H1 (cell line): ENCODE measurements around the gene PXK. TPM values are rescaled to one million over a fixed set of nuclear protein-coding genes. Genes with fewer than 3 reads are reported as not detected.

Experiments
- CTCF ChIA-PET: fragments of 300-600 bp; sonication (Branson Sonifier 250); formaldehyde crosslinking; loops from one replicate; lab custom pipeline; 2021; ENCODE audit not compliant: partially characterized antibody; lab: Charles Lee
- POLR2A ChIA-PET: fragments of 300-600 bp; sonication (Branson Sonifier 250); formaldehyde crosslinking; loops from one replicate; lab custom pipeline; 2021; ENCODE audit warnings: inconsistent platforms; ENCODE audit not compliant: partially characterized antibody; lab: Charles Lee
- DNase-seq, 2 experiments: peaks; one replicate each; pipeline versions ENCODE4 v3.0.0 to v3.0.0-alpha.2; 2010 to 2022; ENCODE audit warnings: low spot score in 2 of 2, low read depth in 1 of 2, mixed read lengths in 1 of 2
- FAIRE-seq: peaks from 2 replicates; lab custom pipeline; 2011; peaks lifted over from hg19 to GRCh38; lab: Jason Lieb, UNC
- H2AFZ ChIP-seq: 2 replicates; pipeline ENCODE4 v1.8.1; 2012; ENCODE audit warnings: low read length, inconsistent platforms
- H2AK5ac ChIP-seq: 2 replicates; pipeline ENCODE4 v1.6.1; 2013; ENCODE audit warnings: low read depth, low read length
- H2BK120ac ChIP-seq: replicated peaks from 2 replicates; pipeline ENCODE3; 2013; ENCODE audit warnings: low read depth, low read length, inconsistent platforms
- H2BK12ac ChIP-seq: 2 replicates; pipeline ENCODE4 v1.6.1; 2013; ENCODE audit warnings: low read depth, low read length
- H2BK15ac ChIP-seq: 2 replicates; pipeline ENCODE4 v1.6.1; 2013; ENCODE audit warnings: low read length
- H2BK20ac ChIP-seq: 2 replicates; pipeline ENCODE4 v1.6.1; 2013; ENCODE audit warnings: low read length
- H2BK5ac ChIP-seq: 2 replicates; pipeline ENCODE4 v1.6.1; 2013; ENCODE audit warnings: low read depth, low read length
- H3K14ac ChIP-seq: 2 replicates; pipeline ENCODE4 v1.6.1; 2013; ENCODE audit warnings: inconsistent platforms; ENCODE audit not compliant: insufficient read length
- H3K18ac ChIP-seq: 2 replicates; pipeline ENCODE4 v1.6.1; 2013; ENCODE audit warnings: low read length; ENCODE audit errors: extremely low read depth
- H3K23ac ChIP-seq: 2 replicates; pipeline ENCODE4 v1.6.1; 2013; ENCODE audit warnings: inconsistent platforms; ENCODE audit not compliant: insufficient read length
- H3K23me2 ChIP-seq: 2 replicates; pipeline ENCODE4 v1.6.1; 2013; ENCODE audit warnings: low read depth, low read length
- H3K27ac ChIP-seq: 2 replicates; pipeline ENCODE4 v1.6.1; 2011; ENCODE audit warnings: low read depth, low read length, inconsistent platforms
- H3K27me3 ChIP-seq, 4 experiments: replicated peaks in 1 of 4; 1 replicate in 1 of 4; 2 replicates in 3 of 4; pipeline versions ENCODE4 v1.6.1 to v1.8.1; 2011 to 2013; ENCODE audit warnings: low read length in 3 of 4, mild to moderate bottlenecking in 3 of 4, inconsistent platforms in 2 of 4, mixed read lengths in 2 of 4, moderate library complexity in 1 of 4; ENCODE audit not compliant: control insufficient read depth in 3 of 4, insufficient read depth in 3 of 4; ENCODE audit errors: extremely low read depth in 1 of 4
- H3K36me3 ChIP-seq, 4 experiments: 2 replicates each; pipeline versions ENCODE4 v1.6.1 to v1.8.1; 2011 to 2013; ENCODE audit warnings: mild to moderate bottlenecking in 4 of 4, low read length in 3 of 4, moderate library complexity in 2 of 4, control low read depth in 1 of 4, inconsistent platforms in 1 of 4; ENCODE audit not compliant: insufficient read depth in 4 of 4, control insufficient read depth in 2 of 4
- H3K4ac ChIP-seq: replicated peaks from 2 replicates; pipeline ENCODE3; 2013; ENCODE audit warnings: low read length, low read depth, mixed read lengths, inconsistent platforms; ENCODE audit not compliant: insufficient read length
- H3K4me1 ChIP-seq, 4 experiments: replicated peaks in 1 of 4; 1 replicate in 1 of 4; 2 replicates in 3 of 4; pipeline versions ENCODE4 v1.6.1 to v1.8.1; 2011 to 2013; ENCODE audit warnings: low read length in 3 of 4, inconsistent platforms in 2 of 4, mixed read lengths in 1 of 4; ENCODE audit not compliant: insufficient read depth in 4 of 4, control insufficient read depth in 3 of 4
- H3K4me2 ChIP-seq, 2 experiments: 2 replicates each; pipeline versions ENCODE4 v1.6.1 to v1.8.1; 2011 to 2013; ENCODE audit warnings: low read depth in 2 of 2, low read length in 2 of 2, control low read depth in 1 of 2, inconsistent platforms in 1 of 2, mild to moderate bottlenecking in 1 of 2; ENCODE audit not compliant: insufficient read depth in 1 of 2
- H3K4me3 ChIP-seq, 4 experiments: fragments of 200-600, 300-600 bp in 1 of 4; sonication (generic), shearing (Covaris generic), sonication (Bioruptor Twin) in 1 of 4; 2 replicates each; pipeline versions ENCODE4 v1.5.1 to v1.8.1; 2011 to 2016; ENCODE audit warnings: low read length in 4 of 4, low read depth in 3 of 4, control low read depth in 2 of 4, inconsistent platforms in 2 of 4, mild to moderate bottlenecking in 2 of 4, mixed read lengths in 1 of 4, moderate library complexity in 1 of 4; ENCODE audit not compliant: insufficient read depth in 2 of 4; ENCODE audit errors: extremely low read depth in 1 of 4
- H3K56ac ChIP-seq: replicated peaks from 2 replicates; pipeline ENCODE3; 2013; ENCODE audit warnings: low read depth, mild to moderate bottlenecking, mixed read lengths, low read length, inconsistent platforms; ENCODE audit not compliant: insufficient read length
- H3K79me1 ChIP-seq: 2 replicates; pipeline ENCODE4 v1.6.1; 2013; ENCODE audit warnings: low read depth, low read length, control low read depth
- H3K79me2 ChIP-seq, 2 experiments: 2 replicates each; pipeline versions ENCODE4 v1.6.1 to v1.8.1; 2012 to 2013; ENCODE audit warnings: low read length in 2 of 2, mild to moderate bottlenecking in 2 of 2, inconsistent platforms in 1 of 2; ENCODE audit not compliant: insufficient read depth in 2 of 2, control insufficient read depth in 1 of 2
- H3K9ac ChIP-seq, 4 experiments: replicated peaks in 1 of 4; 1 replicate in 1 of 4; 2 replicates in 3 of 4; pipeline versions ENCODE4 v1.6.1 to v1.8.1; 2011 to 2013; ENCODE audit warnings: low read depth in 3 of 4, low read length in 3 of 4, control low read depth in 2 of 4, mild to moderate bottlenecking in 2 of 4, moderate library complexity in 2 of 4, inconsistent platforms in 1 of 4; ENCODE audit errors: extremely low read depth in 1 of 4
- H3K9me3 ChIP-seq, 2 experiments: 2 replicates each; pipeline versions ENCODE4 v1.6.1 to v1.8.1; 2012 to 2013; ENCODE audit warnings: mild to moderate bottlenecking in 2 of 2, moderate library complexity in 2 of 2, control low read depth in 1 of 2, inconsistent platforms in 1 of 2, low read depth in 1 of 2, low read length in 1 of 2, mixed read lengths in 1 of 2; ENCODE audit not compliant: insufficient read depth in 2 of 2
- H4K20me1 ChIP-seq, 2 experiments: replicated peaks in 1 of 2; 2 replicates each; pipeline versions ENCODE3 to v1.8.1; 2011 to 2013; ENCODE audit warnings: inconsistent platforms in 2 of 2, low read length in 2 of 2, mild to moderate bottlenecking in 1 of 2; ENCODE audit not compliant: insufficient read depth in 2 of 2, control insufficient read depth in 1 of 2
- H4K5ac ChIP-seq: 2 replicates; pipeline ENCODE4 v1.6.1; 2013; ENCODE audit warnings: low read length, low read depth, mixed read lengths, inconsistent platforms; ENCODE audit not compliant: insufficient read length
- H4K8ac ChIP-seq: 2 replicates; pipeline ENCODE4 v1.8.0; 2013; ENCODE audit warnings: mild to moderate bottlenecking, moderate library complexity, low read length, inconsistent platforms; ENCODE audit not compliant: insufficient read depth; ENCODE audit errors: extremely low read depth
- H4K91ac ChIP-seq: replicated peaks from 2 replicates; pipeline ENCODE3; 2013; ENCODE audit warnings: low read length, mixed read lengths, inconsistent platforms; ENCODE audit not compliant: insufficient read length
- RAD21 ChIP-seq, 2 experiments: IDR thresholded peaks in 1 of 2; conservative IDR thresholded peaks in 1 of 2; 2 replicates each; pipeline ENCODE4 v1.6.1; 2011; ENCODE audit warnings: low read depth in 2 of 2, low read length in 2 of 2, improper control_type of control experiment in 1 of 2, inconsistent platforms in 1 of 2, mild to moderate bottlenecking in 1 of 2, moderate library complexity in 1 of 2
- SAP30 ChIP-seq: fragments of 300-600 bp; sonication (generic); IDR thresholded peaks from 2 replicates; pipeline ENCODE4 v1.7.1; 2012; ENCODE audit warnings: low read length, moderate library complexity, mild to moderate bottlenecking, inconsistent platforms; ENCODE audit not compliant: insufficient read depth, insufficient replicate concordance
- SIX5 ChIP-seq: IDR thresholded peaks from 2 replicates; pipeline ENCODE4 v1.6.1; 2011; ENCODE audit warnings: mild to moderate bottlenecking, low read depth, low read length
- WGBS, 2 experiments: shearing (Covaris generic) in 1 of 2; methylation state at CpG; one replicate each; pipeline versions ENCODE4 v1.1.6 to v1.1.7; 2013 to 2015; ENCODE audit warnings: low lambda C conversion rate in 2 of 2, mixed read lengths in 2 of 2, inconsistent platforms in 1 of 2, low coverage in 1 of 2, missing lambda C conversion rate in 1 of 2; ENCODE audit not compliant: insufficient replicate concordance in 2 of 2, insufficient coverage in 1 of 2, insufficient read length in 1 of 2; ENCODE audit errors: extremely low coverage in 1 of 2, missing lambda C conversion rate in 1 of 2; 5-methylcytosine and 5-hydroxymethylcytosine counted together
- polyA plus RNA-seq, 7 experiments: library from polyadenylated mRNA; depleted of rRNA in 3 of 7; stranded (reverse) in 5 of 7; unstranded in 2 of 7; fragments of >200 nt in 5 of 7; fragments of 200-250 nt in 2 of 7; gene quantifications; 1 replicate in 5 of 7; 2 replicates in 1 of 7; 4 replicates in 1 of 7; pipeline versions ENCODE4 v1.2.1 to v1.2.3, GENCODE V29; 2011 to 2013; ENCODE audit warnings: missing spikeins in 2 of 7, mixed read lengths in 2 of 7
- total RNA-seq: library from RNA; stranded (reverse); fragmentation: NEBNext Ultra II Directional; extraction: Animal tissue kit (Norgen Biotek cat#: 25700); gene quantifications from 2 replicates; pipeline ENCODE4 v1.2.1, GENCODE V29; 2021
- TF ChIP-seq, protein P1 (sequence below): IDR thresholded peaks from 2 replicates; pipeline ENCODE4 v1.6.1; 2011; ENCODE audit warnings: low read length, improper control_type of control experiment

PXK gene
- total and polyA plus RNA-seq, 2 of the 8 experiments (the other 6 are each of a cell fraction or from before 2014, with no cell fraction given): 3.5 to 7.1 TPM

DNA sequence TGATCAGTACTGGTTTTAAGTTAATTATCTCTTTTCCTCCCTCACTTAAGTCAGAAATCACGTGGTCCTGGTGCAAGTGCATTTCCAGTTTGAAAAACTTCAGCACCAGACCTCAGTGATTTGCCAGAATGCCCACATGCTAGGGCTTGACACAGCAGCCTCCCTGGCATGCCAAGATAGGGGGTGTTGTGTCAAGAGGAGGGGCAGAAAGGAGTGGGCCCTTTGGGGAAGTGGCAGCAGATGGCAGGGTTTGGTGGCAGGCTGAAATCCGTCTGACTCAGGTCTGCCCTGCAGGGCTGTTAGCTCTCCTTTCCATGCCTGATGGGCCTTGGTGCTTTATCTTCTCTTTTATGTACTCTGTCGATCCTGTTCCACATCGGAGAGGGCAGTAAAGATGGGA is 23.4 kb downstream of the PXK start:
- no peak overlapping the region for H3K4ac ChIP-seq
- ChIA-PET CTCF (interaction anchor here (0.7 to 1.3 kb wide), 4 partner anchors 8 to 50 kb away, joined by 3 to 4 read pairs (median 4); partner anchors contain the start of genes HTD2 and RPP14), POLR2A (no interaction called here)
- WGBS, 2 experiments: 75% methylated on average over 4 of the region's 4 CpGs; no CpG with 5 or more reads in 1 of the 2 experiments
- no peak overlapping the region for H2BK15ac ChIP-seq
- no peak overlapping the region for H3K27ac ChIP-seq
- H2BK12ac ChIP-seq: peak overlapping the region; percentile 6; the same call in 1 of the 2 replicates
- H2BK120ac ChIP-seq: no peak overlapping the region
- 0 out of 7 replicates have a peak, but pooled peaks cover 0 to 3% (median 2%) of the 10 kb centered on the region in 4 experiments for H3K4me1 ChIP-seq
- H3K23me2 ChIP-seq: no peaks in the 10 kb centered on the region
- no peak overlapping the region for H4K91ac ChIP-seq
- H3K14ac ChIP-seq: no peak overlapping the region
- no peak overlapping the region for H2BK20ac ChIP-seq
- no peaks in the 10 kb centered on the region for H3K27me3 ChIP-seq
- no peaks in the 10 kb centered on the region for H3K9me3 ChIP-seq
- H3K9ac ChIP-seq: no peak overlapping the region
- no peak overlapping the region for H3K23ac ChIP-seq
- DNase-seq (no peak), FAIRE-seq (no peak)
- H4K20me1 ChIP-seq: no peaks in the 10 kb centered on the region
- no peak overlapping the region for H2AK5ac ChIP-seq
- no peak overlapping the region for H3K4me3 ChIP-seq
- no peak overlapping the region for H2AFZ ChIP-seq
- H3K79me1 ChIP-seq: no peaks in the 10 kb centered on the region
- TF ChIP-seq RAD21 (IDR thresholded peaks at IDR 0.05 in 1 of 2, conservative IDR thresholded peaks at IDR 0.05 in 1 of 2; ENCODE audit: low read depth in 2 of 2, low read length in 2 of 2) (no peak), SIX5 (no peak), SAP30 (no peak)
- TF ChIP-seq, protein P1, sequence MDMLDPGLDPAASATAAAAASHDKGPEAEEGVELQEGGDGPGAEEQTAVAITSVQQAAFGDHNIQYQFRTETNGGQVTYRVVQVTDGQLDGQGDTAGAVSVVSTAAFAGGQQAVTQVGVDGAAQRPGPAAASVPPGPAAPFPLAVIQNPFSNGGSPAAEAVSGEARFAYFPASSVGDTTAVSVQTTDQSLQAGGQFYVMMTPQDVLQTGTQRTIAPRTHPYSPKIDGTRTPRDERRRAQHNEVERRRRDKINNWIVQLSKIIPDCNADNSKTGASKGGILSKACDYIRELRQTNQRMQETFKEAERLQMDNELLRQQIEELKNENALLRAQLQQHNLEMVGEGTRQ: no peak
- H3K56ac ChIP-seq: no peak overlapping the region
- no peaks in the 10 kb centered on the region for H3K79me2 ChIP-seq
- no peak overlapping the region for H3K4me2 ChIP-seq
- no peaks in the 10 kb centered on the region for H3K36me3 ChIP-seq
- H4K5ac ChIP-seq: no peak overlapping the region
- no peak overlapping the region for H2BK5ac ChIP-seq
- no peak overlapping the region for H4K8ac ChIP-seq
- H3K18ac ChIP-seq: no peak overlapping the region
